ENCODE measurements around the gene HIPK4. TPM values are rescaled to one million over a fixed set of nuclear protein-coding genes. Genes with fewer than 3 reads are reported as not detected.

The HIPK4 gene
- total and polyA plus RNA-seq, 9 of the 15 experiments (the other 6 are each of a cell fraction or from before 2014, with no cell fraction given), result 0.06 to 0.09 TPM; not detected in 7

- no peak for FAIRE-seq
- ChIA-PET POLR2A (interaction anchor here (1.3 kb wide), 1 partner anchor 96 kb away, joined by 4 read pairs; the partner anchor contains the start of gene BLVRB), CTCF (ENCODE audit: low intra/inter-chr PET ratio) (no interaction called here)
- H3K4me1 ChIP-seq (replicated peaks in 1 of 2; ENCODE audit: control insufficient read depth in 2 of 2, insufficient read depth in 2 of 2, low read length in 2 of 2), result peaks cover 39 to 54% of the 10 kb centered on the region in 2 experiments
- no peak overlapping the region for H3K27ac ChIP-seq (ENCODE audit: extremely low read depth, low read depth, low read length)
- H3K4me3 ChIP-seq, result no peak overlapping the region
- H3K27me3 ChIP-seq (ENCODE audit: control insufficient read depth in 2 of 2, insufficient read depth in 2 of 2, low read length in 2 of 2), result no peaks in the 10 kb centered on the region
- H3K9me3 ChIP-seq (replicated peaks; ENCODE audit: control insufficient read depth, insufficient read depth, low read depth, low read length), result no peaks in the 10 kb centered on the region
- in situ Hi-C loops (cut with MboI) (no loop called here), intact Hi-C loops (cut with micrococcal nuclease) (loop anchor here (10.0 kb wide), 1 partner anchor 225 kb away; no protein-coding TSS in a partner anchor)
- no peak overlapping the region for H3K4me2 ChIP-seq (ENCODE audit: insufficient read depth, low read length)
- BruUV-seq (replicated peaks), result no TSS peak
- no peaks in the 10 kb centered on the region for H3K9me1 ChIP-seq (ENCODE audit: control insufficient read depth, insufficient read depth, low read length)
- DNase-seq (ENCODE audit: extremely low read depth in 1 of 4, low spot score in 3 of 4), result no peak
- H3K79me2 ChIP-seq (ENCODE audit: control insufficient read depth, insufficient read depth, low read length), result peaks cover 12% of the 10 kb centered on the region; the same call in 2 of the 3 replicates
- WGBS (ENCODE audit: insufficient coverage, low coverage, missing lambda C conversion rate), result 85% methylated on average over 12 of the region's 12 CpGs
- H4K20me1 ChIP-seq (replicated peaks; ENCODE audit: control insufficient read depth, insufficient read depth, low read length), result peaks cover 9% of the 10 kb centered on the region; the same call in 1 of the 2 replicates
- no peak for ATAC-seq
- no peak overlapping the region for H2AFZ ChIP-seq (ENCODE audit: low read depth, low read length)
- H3K9ac ChIP-seq (ENCODE audit: insufficient read depth in 1 of 2, low read depth in 2 of 2, low read length in 2 of 2), result peak overlapping the region in 1 of 2 experiments; percentile 43; a peak in 2 of 4 replicates
- peaks cover 61% of the 10 kb centered on the region for H3K36me3 ChIP-seq (ENCODE audit: control insufficient read depth, insufficient read depth, low read length)
- TF ChIP-seq, protein P1, sequence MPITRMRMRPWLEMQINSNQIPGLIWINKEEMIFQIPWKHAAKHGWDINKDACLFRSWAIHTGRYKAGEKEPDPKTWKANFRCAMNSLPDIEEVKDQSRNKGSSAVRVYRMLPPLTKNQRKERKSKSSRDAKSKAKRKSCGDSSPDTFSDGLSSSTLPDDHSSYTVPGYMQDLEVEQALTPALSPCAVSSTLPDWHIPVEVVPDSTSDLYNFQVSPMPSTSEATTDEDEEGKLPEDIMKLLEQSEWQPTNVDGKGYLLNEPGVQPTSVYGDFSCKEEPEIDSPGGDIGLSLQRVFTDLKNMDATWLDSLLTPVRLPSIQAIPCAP (CRISPR knock-in tag; IDR thresholded peaks at IDR 0.05; ENCODE audit: borderline replicate concordance), result no peak
- TF ChIP-seq MYBL2 (IDR thresholded peaks at IDR 0.05; ENCODE audit: low read depth), result no peak
- no peak for TF ChIP-seq MYBL2 (CRISPR knock-in tag; IDR thresholded peaks at IDR 0.05; ENCODE audit: borderline replicate concordance)
- peak; percentile 47; the same call in 1 of the 2 replicates for TF ChIP-seq POLR2G (IDR thresholded peaks at IDR 0.05; ENCODE audit: low read depth, low read length)
- no peak for TF ChIP-seq ZBTB7A (IDR thresholded peaks at IDR 0.05; ENCODE audit: borderline replicate concordance, control insufficient read depth, low read depth, low read length)
Observed at GRCh38 chr19:40369797-40370196, 20.2 kb downstream of the HIPK4 start.

Measured in K562 (cell line).